SK-N-DZ (cell line): Measurements from ENCODE around the gene FAM81B.

Experiments used
- DNase-seq: peaks from one replicate; pipeline ENCODE4 v3.0.0-alpha.2; 2015; ENCODE audit warnings: low spot score

Gene FAM81B

GRCh38 chr5:95460665-95461064, 69.5 kb downstream of the FAM81B start:
- no peak for DNase-seq

- no peak for DNase-seq
These were observed 80.3 kb downstream of the FAM81B start for GRCh38 chr5:95471487-95471886.

- DNase-seq: no peak
These were observed 80.8 kb downstream of the FAM81B start for GRCh38 chr5:95471942-95472341.

GRCh38 chr5:95484421-95484820, 93.3 kb downstream of the FAM81B start:
- DNase-seq: no peak

- no peak for DNase-seq
These were observed 95.0 kb downstream of the FAM81B start for GRCh38 chr5:95486191-95486590.

GRCh38 chr5:95487880-95488279, 96.7 kb downstream of the FAM81B start:
- no peak for DNase-seq
